HG03520 (cell line): ENCODE data around the gene ANO10.
"Not testable (repeated sequence)": the region's sequence is repeated elsewhere in the genome, so short reads cannot be mapped to it uniquely, and the experiment has no call there.

Experiments
- ATAC-seq: cut with Tn5 transposase; IDR thresholded peaks from one replicate; pipeline ENCODE4 v1.9.1; 2021; ENCODE audit warnings: mild to moderate bottlenecking, moderate library complexity; ENCODE audit not compliant: unreplicated experiment

The ANO10 gene

DNA sequence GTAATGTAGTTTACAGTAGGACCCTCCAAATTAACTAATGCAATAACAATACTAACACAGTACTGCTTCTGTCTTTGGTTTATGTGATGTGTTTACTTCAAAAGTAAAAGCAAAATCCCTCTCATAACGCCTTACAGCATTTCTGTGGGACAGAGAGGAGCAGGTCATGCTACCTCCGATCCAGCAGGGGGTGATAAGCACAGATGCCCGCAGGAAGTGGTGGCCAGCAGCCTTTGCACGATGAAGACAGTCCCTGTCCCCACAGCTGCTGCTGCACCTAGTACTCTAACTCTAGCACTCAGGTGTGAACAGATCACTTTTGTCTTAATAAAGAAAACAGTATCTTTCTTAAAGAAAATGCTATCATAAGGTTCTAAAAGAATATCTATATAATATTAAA is 38.3 kb downstream of the ANO10 start:
- no peak for ATAC-seq

DNA sequence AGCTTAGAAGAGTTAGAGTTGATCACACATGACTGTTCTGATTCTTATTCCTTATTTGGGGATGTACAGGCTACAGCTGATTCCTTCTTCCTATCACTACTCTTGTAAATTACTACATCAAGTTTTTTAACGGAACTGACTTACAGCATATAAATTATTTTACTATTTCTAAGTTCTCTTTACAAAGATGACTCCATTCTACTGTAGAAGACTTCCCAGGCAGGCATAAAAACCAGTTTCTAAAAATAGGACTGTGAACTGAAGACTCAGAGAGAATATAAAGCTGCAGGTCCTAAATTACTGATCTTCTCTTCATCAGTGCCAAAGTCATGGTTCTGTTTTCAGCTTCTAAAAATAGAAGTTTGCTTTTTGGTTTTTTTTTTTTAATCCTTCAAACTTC is 38.9 kb downstream of the ANO10 start:
- ATAC-seq: no peak

DNA sequence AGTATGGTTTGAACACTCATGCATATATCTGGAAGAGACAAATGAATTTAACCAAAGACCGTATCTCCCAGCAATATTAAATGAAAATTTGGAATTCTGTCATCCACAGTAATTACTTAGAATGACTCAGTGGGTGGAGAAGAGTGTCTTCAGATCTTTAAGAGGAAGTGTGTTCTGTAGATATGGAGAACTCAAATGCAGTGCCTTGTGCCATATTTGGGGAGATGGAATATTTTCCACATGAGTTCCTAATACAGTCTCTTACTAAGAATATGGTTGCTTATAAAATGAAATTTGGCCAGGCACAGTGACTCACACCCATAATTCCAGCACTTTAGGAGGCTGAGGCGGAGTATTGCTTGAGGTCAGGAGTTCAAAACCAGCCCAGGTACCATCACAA is 40.5 kb downstream of the ANO10 start:
- no peak for ATAC-seq

DNA sequence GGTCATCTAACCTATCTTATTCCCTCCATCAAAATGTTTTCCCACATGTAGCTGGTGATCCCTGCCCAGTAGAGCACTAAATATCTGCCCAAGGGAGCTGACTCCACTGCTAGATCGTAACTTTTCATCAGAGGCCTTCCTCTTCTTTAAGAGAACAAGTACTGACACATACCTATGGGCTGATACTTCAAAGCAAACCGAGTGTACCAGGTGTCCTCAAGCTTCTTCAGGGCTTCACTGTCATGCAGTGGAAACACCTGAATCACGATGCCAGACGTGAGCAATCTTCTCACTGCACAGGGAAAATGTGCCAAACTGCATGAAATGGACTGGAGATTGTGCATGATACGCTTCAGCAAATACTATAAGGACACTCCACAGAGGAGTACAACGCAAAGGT is 41.6 kb downstream of the ANO10 start:
- ATAC-seq: no peak

DNA sequence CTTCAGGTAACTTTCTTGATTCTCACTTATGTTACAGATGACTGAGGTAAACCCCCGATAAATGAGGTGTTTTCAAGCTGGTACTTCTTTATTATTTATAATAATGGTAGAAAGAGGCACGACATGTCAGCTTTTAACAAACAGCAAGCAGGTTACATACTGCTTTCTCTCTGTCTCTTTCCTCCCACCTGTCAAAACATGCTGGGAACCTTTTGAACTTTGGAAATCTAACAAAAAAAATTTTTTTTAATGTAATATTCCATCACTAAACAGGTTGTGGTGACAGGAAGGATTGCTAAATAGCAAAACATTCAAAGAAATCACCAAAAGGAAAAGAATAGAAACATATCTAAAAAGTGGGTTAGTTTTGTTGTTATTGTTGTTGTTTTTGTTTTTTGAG is 48.2 kb downstream of the ANO10 start:
- no peak for ATAC-seq

DNA sequence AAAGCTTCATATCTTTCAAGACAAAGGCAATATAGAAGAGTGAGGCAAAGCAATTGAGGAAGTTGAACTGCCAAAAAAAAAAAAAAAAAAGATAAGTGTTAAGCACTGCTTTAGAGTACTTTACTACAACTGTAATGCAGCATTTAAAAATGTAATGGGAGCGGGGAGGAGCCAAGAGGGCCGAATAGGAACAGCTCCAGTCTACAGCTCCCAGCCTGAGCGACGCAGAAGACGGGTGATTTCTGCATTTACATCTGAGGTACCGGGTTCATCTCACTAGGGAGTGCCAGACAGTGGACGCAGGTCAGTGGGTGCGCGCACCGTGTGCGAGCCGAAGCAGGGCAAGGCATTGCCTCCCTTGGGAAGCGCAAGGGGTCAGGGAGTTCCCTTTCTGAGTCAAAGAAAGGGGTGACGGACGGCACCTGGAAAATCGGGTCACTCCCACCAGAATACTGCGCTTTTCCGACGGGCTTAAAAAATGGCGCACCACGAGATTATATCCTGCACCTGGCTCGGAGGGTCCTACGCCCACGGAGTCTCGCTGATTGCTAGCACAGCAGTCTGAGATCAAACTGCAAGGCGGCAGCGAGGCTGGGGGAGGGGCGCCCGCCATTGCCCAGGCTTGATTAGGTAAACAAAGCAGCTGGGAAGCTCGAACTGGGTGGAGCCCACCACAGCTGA is 56.0 kb downstream of the ANO10 start:
- ATAC-seq: not testable (repeated sequence)

DNA sequence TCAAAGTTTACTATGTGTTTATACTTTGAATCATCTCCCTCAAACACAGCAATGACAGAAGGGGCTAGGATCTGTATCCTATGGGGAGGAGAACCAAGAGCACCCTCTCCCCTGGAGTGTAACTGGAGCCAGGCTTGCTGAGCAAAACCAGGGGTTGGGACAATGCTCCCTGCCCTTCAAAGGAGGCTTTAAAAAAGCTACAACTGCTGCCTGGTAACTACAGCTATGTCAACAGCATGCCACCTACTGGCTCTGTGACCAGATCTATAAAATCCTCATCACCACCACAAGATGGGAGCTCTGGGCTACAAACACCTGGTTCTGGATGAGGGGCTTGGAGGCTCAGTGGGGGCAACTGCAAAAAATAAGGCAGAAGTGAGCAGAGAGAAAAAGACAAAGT is 61.9 kb downstream of the ANO10 start:
- no peak for ATAC-seq

DNA sequence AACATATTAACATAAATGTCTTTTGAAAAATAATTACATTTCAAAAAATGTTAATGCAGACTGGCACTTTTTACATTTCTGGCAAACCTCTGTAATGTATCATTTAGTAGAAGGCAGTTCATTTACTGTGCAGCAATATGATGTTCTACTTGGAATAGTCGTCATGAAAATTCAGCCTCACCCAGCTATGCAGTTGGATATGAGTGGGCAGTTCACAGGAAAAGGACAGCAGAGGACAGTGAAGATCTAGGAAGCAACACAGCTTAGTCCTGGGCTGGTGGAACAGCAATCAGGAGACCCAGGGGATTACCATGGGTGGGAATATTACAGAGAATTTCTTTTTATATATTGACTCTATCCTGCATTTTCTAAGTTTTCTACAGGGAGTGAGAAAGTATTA is 63.6 kb downstream of the ANO10 start:
- ATAC-seq: no peak

DNA sequence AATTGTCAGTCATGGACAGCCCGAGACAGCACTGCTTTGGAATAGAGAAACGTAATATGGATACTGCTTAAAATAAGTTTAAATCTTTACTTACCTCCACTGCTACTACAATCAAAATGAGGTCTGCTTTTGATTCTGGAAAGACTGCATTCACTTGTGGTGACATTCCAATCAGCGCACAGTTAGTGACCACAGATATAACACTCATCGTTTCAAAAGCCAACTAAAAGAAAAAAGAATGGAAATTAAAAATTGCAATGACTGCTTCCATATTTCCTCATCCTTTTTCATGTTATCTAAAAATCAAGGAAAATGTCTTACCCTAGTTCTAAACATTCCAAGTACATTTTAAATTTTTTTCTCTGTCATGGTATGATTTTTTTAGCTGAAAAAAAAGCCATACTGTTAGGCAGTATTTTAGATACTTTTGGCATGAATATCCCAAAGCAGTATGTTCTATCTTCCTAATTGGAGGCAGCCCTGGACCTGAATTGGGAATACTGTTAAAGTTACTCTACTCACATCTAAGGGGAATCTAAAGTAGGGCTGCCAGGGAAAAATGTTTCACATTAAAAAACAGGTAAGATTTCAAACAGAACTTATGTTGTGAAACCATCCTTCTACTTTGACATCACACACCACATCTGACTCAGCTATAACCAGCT is 72.1 kb downstream of the ANO10 start:
- ATAC-seq: no peak

DNA sequence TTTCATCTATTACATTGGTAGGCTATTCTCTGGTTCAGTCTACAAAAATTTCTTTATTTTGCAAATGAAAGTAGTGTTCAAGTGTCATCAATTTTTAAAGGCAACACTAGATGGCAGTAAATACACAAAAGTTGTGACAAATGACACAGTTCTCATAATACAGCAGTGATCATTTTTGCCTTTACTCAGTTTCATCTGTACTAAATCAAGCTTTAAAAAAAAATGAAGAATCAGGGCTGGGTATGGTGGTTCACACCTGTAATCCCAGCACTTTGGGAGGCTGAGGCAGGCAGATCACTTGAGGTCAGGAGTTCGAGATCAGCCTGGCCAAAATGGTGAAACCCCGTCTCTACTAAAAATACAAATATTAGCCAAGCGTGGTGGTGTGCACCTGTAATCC is 77.5 kb downstream of the ANO10 start:
- not testable (repeated sequence) for ATAC-seq

DNA sequence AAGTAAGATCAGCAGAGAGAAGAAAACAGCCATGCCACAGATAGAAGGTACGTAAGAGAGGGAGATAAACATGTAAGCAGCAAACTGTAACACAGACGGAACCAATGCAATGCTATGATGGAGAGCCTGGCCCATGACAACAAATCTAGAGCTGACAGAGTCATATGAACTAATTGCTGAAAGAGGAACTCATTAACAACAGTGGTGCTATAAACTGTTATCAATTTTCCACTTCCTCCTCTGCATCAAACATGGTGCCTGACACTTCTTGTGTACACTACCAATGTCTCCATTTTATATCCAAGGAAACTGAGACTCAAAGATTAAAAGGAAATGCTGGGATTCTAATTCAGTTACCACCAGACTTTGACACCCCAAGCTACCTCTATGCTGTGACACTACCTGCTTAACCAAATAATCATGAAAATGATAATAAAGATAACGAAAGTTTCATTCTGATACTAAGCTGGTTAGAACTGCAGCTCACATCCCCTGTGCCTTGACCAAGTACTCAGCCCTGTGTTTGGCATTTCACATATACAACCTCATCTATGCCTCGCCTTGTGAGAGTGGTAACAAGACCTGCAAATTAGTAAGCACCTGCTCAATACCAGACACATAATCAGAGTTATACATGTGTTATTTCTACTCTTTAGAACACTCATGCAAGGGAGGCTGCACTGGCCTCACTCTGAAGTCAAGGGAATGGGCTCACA is 79.3 kb downstream of the ANO10 start:
- no peak for ATAC-seq

DNA sequence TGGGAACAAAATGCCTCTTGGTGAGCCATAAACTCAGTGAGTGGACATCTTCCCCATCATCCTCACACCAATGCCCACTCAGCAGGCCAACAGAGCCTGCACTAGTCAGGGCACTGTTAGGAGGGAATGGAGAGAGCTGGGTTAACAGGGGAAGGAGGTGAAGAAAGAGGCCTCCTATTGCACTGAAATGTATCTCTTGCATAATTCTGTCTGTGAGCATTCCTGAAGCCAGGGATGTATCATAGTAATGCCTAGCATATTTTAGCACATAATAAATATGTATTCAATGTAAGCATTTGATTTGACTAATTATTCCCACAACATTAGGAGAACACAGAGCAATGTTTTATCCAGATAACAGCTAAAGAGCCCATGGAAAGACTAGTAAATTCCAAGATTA is 81.2 kb downstream of the ANO10 start:
- ATAC-seq: no peak

DNA sequence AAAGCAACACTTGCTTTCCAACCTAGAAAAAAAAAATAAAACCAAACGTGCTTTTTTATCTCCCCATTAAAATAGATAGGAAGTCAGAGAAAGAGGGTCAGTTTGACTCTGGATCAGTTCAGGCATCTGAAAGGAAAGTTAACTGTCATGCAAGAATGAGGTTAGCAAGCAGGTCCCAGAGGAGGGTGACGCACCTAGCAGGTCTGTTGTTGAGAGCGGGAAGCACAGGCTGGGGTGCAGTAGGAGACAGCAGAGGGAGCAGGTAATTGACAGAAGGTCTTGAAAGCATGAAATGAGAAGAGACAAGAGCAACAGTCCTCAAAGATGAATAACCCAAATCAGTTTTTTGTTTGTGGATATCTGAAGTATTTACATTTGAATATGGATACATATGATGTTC is 82.5 kb downstream of the ANO10 start:
- no peak for ATAC-seq

DNA sequence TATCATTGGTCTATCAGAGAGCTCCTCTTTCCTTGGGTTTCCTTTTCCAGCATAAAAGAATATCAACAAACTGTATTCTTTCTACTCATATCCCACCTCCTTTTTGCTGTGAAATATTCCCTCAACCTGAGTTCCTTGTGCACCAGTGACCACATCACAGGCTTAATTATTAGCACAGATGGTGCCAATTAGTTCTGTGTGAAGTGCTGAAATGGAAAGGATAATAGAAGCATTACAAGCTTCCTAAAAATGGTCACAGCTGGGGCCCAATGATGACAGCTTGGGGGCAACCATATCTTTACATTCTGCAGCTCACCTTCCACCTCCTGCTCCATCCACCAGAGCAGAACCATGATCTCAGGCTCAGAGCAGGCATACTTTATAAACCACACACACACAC is 84.6 kb downstream of the ANO10 start:
- no peak for ATAC-seq

DNA sequence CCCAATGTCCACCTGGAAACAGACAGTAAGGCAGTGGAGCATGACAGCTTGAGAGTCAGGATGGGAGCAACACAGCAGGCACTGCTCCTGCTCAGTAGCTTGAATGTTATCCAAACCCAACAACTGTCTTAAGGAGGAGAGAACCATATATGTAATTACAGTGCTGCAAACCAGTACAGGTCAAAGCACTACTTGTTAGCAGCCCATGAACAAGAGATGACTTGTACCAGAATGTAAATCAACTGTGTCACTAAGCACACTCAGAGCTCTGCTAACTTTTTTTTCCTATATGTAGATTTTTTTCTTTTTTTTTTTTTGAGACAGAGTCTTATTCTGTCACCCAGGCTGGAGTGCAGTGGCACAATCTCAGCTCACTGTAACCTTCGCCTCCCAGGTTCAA is 87.1 kb downstream of the ANO10 start:
- ATAC-seq: no peak

DNA sequence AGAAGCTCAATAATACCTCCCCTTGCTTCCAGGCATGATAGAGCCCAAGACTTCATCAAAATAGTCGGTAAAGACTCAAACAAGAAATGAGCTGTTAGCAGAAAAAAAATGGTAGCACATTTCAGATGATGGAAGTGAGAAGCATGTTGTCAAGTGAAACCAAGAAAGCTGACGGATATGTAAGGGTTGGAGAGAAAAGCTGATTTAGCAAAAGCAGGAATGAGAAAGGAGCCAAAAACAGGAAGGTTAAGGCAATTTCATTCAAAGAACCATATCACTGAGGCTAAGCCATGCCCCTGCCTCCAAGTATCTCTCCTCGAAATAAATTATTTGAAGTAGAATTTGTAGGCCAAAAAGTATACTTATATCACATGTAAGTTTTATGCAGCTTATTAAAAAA is 88.8 kb downstream of the ANO10 start:
- no peak for ATAC-seq

DNA sequence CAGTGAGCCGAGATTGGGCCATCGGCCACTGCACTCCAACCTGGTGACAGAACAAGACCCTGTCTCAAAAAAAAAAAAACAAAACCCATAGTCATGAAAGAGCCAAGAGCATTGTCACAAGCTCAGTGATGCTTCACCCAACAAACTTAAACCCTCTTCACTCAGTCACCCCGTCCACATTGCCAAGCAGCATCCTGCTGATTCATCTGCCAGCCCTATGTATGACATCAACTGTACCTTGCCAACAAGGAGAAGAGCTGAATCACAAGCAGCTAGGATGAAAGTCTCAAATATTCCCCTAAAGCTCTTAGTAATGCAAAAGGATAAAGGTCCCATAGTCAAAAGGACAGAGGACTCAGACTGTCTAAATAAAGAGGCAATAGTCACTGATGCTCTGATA is 90.0 kb downstream of the ANO10 start:
- no peak for ATAC-seq

DNA sequence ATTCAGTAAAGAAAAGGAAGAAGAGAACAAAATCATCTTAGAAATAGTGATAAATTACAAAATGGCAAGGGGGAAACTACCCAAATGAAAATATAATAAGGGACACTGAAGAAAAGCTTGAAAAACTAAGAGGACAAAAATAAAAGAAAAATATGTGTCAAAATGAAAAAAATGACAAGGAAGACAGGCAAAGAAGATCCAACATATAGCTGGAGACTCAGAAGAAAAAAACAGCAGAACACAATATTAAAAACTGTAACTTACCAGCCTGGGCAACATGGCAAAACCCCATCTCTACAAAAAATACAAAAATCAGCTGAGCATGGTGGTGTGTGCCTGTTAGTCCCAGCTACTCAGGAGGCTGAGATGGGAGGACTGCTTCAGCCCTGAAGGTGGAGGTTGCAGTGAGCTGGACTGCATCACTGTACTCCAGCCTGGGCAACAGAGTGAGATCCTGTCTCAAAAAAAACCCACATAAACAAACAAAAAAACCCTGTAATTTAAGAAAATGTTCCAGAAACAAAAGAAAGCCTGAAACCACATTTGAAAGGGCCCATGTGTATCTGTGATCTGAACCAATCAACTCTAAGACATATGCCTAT is 93.2 kb downstream of the ANO10 start:
- ATAC-seq: no peak

DNA sequence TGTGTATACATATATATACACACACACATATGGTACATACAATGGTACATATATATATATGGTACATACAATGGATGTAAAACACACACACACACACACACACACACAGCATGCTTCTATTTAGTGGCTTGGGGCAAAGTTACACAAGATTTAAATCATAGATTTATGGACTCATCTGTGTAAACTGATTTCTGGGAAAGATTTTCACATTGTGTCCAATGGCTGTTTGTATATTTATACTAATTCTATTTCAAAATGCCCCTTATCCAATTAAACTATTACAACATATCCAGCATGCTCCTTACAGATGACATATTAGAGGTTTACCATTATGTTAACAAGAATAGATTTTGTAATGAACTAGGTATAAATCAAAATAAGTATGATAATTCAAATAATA is 94.9 kb downstream of the ANO10 start:
- ATAC-seq: no peak

DNA sequence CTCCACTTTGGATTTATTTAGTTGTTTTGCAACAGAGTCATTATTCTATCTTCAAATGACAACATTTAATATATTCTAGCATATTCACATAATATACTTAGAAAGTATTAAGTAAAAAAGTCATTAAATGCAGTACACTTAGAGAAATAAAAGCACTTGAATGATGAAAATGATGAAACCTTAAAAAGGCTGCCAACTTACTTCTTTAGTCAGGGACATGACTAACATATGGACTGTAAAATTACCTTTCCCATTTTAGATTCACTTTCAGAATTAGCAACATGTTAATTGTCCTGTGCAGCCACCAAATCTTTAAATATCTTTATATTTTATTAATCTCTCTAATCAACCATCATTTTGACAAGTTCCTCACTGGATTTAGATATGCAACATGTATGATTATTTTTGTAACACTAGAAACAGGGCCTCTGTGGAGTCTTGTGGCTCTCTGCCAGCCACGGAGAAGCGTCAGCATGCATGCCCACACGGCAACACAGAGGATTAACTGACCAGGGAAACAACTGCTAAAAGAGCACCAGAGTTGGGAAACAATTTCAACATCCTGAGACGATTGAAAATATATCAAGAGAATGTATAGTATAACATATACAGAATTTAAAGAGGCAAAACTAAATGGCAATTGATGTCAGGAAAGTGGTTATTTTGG is 95.7 kb downstream of the ANO10 start:
- no peak for ATAC-seq

DNA sequence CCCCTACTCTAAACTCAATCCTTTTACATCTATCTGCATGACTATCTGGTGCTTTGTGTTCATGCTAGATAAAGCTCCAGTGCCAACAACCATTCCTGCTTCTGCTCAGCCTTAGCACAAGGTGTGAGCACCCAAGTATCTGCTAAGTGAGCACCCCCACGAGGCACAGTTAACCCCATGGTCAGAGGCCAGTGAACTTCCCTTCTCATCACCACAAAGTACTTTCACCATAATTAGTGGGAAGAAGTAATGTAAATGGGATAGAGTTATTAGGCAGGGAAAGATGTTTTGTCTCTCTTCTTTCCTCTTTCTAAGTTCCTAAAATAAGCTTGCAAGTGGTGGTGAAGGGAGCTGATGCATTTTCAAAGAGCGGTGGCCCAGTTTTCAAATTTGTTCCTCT is 96.4 kb downstream of the ANO10 start:
- no peak for ATAC-seq
